Fibroblast of lung (primary cell): ENCODE data around the gene ATRNL1. TPM values are rescaled to one million over a fixed set of nuclear protein-coding genes. Genes with fewer than 3 reads are reported as not detected.

ENCODE experiments used
- DNase-seq, 2 donors: peaks; one replicate each; pipeline versions ENCODE4 v3.0.0 to v3.0.0-alpha.2; 2010; ENCODE audit warnings: low read depth in 2 of 2
- H2AFZ ChIP-seq: 2 replicates; pipeline ENCODE4 v1.5.1; 2012; ENCODE audit warnings: low read length, control low read depth, inconsistent platforms
- H3K27ac ChIP-seq: 2 replicates; pipeline ENCODE4 v1.5.1; 2011; ENCODE audit warnings: low read length, control low read depth; ENCODE audit not compliant: insufficient read depth
- H3K27me3 ChIP-seq: 2 replicates; pipeline ENCODE4 v1.5.1; 2011; ENCODE audit warnings: mild to moderate bottlenecking, low read length; ENCODE audit not compliant: control insufficient read depth, insufficient read depth
- H3K36me3 ChIP-seq: 2 replicates; pipeline ENCODE4 v1.5.1; 2011; ENCODE audit warnings: low read length; ENCODE audit not compliant: control insufficient read depth, insufficient read depth
- H3K4me1 ChIP-seq: 2 replicates; pipeline ENCODE4 v1.5.1; 2011; ENCODE audit warnings: low read length; ENCODE audit not compliant: control insufficient read depth, insufficient read depth; ENCODE audit errors: extremely low read depth
- H3K4me2 ChIP-seq: 2 replicates; pipeline ENCODE4 v1.5.1; 2011; ENCODE audit warnings: low read length, control low read depth; ENCODE audit not compliant: insufficient read depth; ENCODE audit errors: extremely low read depth
- H3K4me3 ChIP-seq, 4 experiments: fragments of 200-600 bp in 1 of 4; sonication (generic) in 1 of 4; replicated peaks in 1 of 4; 2 replicates each; pipeline ENCODE4 v1.5.1; 2011 to 2016; ENCODE audit warnings: low read length in 4 of 4, low read depth in 3 of 4, mild to moderate bottlenecking in 3 of 4, control low read depth in 2 of 4, inconsistent platforms in 1 of 4, mixed read lengths in 1 of 4; ENCODE audit not compliant: insufficient read depth in 1 of 4; ENCODE audit errors: control extremely low read depth in 1 of 4
- H3K79me2 ChIP-seq: 2 replicates; pipeline ENCODE4 v1.5.1; 2012; ENCODE audit warnings: mild to moderate bottlenecking, low read length, inconsistent platforms; ENCODE audit not compliant: control insufficient read depth, insufficient read depth
- H3K9ac ChIP-seq: 2 replicates; pipeline ENCODE4 v1.5.1; 2011; ENCODE audit warnings: mild to moderate bottlenecking, low read length, control low read depth; ENCODE audit not compliant: insufficient read depth
- H3K9me3 ChIP-seq: 2 replicates; pipeline ENCODE4 v1.5.1; 2012; ENCODE audit warnings: low read depth, low read length; ENCODE audit not compliant: control insufficient read depth, insufficient read depth
- H4K20me1 ChIP-seq: 2 replicates; pipeline ENCODE4 v1.5.1; 2011; ENCODE audit warnings: low read length; ENCODE audit not compliant: control insufficient read depth, insufficient read depth; ENCODE audit errors: extremely low read depth
- CTCF ChIP-seq, 2 donors: IDR thresholded peaks in 1 of 2; conservative IDR thresholded peaks in 1 of 2; 1 replicate in 1 of 2; 2 replicates in 1 of 2; pipeline ENCODE4 v1.5.1; 2011 to 2012; ENCODE audit warnings: low read length in 2 of 2, control low read depth in 1 of 2, inconsistent platforms in 1 of 2, low read depth in 1 of 2, mild to moderate bottlenecking in 1 of 2
- EZH2 ChIP-seq: IDR thresholded peaks from 2 replicates; pipeline ENCODE4 v1.5.1; 2012; ENCODE audit warnings: low read length, control low read depth, mild to moderate bottlenecking; ENCODE audit errors: missing control alignments
- polyA minus RNA-seq: library from RNA; depleted of rRNA, polyadenylated mRNA; stranded (reverse); fragments of >200 nt; gene quantifications from 2 replicates; pipeline ENCODE4 v1.2.3, GENCODE V29; 2011; ENCODE audit warnings: low replicate concordance
- polyA plus RNA-seq, 2 donors: library from polyadenylated mRNA; depleted of rRNA in 1 of 2; stranded (reverse) in 1 of 2; unstranded in 1 of 2; fragments of >200 nt; gene quantifications; 2 replicates each; pipeline ENCODE4 v1.2.1, GENCODE V29; 2011 to 2012; ENCODE audit warnings: missing spikeins in 1 of 2
- total RNA-seq: library from RNA; depleted of rRNA; stranded (reverse); fragments of >200 nt; gene quantifications from 2 replicates; pipeline ENCODE4 v1.2.1, GENCODE V29; 2014

ATRNL1 gene, protein sequence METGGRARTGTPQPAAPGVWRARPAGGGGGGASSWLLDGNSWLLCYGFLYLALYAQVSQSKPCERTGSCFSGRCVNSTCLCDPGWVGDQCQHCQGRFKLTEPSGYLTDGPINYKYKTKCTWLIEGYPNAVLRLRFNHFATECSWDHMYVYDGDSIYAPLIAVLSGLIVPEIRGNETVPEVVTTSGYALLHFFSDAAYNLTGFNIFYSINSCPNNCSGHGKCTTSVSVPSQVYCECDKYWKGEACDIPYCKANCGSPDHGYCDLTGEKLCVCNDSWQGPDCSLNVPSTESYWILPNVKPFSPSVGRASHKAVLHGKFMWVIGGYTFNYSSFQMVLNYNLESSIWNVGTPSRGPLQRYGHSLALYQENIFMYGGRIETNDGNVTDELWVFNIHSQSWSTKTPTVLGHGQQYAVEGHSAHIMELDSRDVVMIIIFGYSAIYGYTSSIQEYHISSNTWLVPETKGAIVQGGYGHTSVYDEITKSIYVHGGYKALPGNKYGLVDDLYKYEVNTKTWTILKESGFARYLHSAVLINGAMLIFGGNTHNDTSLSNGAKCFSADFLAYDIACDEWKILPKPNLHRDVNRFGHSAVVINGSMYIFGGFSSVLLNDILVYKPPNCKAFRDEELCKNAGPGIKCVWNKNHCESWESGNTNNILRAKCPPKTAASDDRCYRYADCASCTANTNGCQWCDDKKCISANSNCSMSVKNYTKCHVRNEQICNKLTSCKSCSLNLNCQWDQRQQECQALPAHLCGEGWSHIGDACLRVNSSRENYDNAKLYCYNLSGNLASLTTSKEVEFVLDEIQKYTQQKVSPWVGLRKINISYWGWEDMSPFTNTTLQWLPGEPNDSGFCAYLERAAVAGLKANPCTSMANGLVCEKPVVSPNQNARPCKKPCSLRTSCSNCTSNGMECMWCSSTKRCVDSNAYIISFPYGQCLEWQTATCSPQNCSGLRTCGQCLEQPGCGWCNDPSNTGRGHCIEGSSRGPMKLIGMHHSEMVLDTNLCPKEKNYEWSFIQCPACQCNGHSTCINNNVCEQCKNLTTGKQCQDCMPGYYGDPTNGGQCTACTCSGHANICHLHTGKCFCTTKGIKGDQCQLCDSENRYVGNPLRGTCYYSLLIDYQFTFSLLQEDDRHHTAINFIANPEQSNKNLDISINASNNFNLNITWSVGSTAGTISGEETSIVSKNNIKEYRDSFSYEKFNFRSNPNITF (N-terminal part only)
- total RNA-seq = 0.33 and 1.0 TPM in 2 replicates
- 0.28 and 0.33 TPM in 2 replicates for polyA plus RNA-seq
- 0.23 and 0.36 TPM in 2 replicates for polyA plus RNA-seq (2012)
- 0.78 TPM in 1 of 2 replicates, not detected in the other for polyA minus RNA-seq

- H3K4me2 ChIP-seq = peak within 1 kb of the TSS; percentile 79
- no peak within 1 kb of the TSS for H3K27ac ChIP-seq
- H3K9ac ChIP-seq = peak within 1 kb of the TSS; percentile 55
- TF ChIP-seq CTCF (conservative IDR thresholded peaks at IDR 0.05 in 1 of 2, IDR thresholded peaks at IDR 0.05 in 1 of 2; ENCODE audit: low read depth in 1 of 2, low read length in 2 of 2) (no peak), EZH2 (no peak)
- H3K4me3 ChIP-seq = peak within 1 kb of the TSS; percentile 48 to 70 (median 54)
- H2AFZ ChIP-seq = peak within 1 kb of the TSS; percentile 71
- H3K9me3 ChIP-seq = no peaks in the 10 kb centered on the region
- DNase-seq = peak; percentile 9 to 19
- H3K4me1 ChIP-seq = no peaks in the 10 kb centered on the region
- H3K27me3 ChIP-seq = peaks cover 5% of the 10 kb centered on the region
- no peaks in the 10 kb centered on the region for H3K79me2 ChIP-seq
- no peaks in the 10 kb centered on the region for H3K36me3 ChIP-seq
- no peaks in the 10 kb centered on the region for H4K20me1 ChIP-seq
Measured at GRCh38 chr10:115093286-115093775, at the start of gene ATRNL1. ATRNL1 (plus strand) TSS chr10:115093365; CDS start chr10:115093751, 386 bp downstream.

- no peak for DNase-seq
- Histone ChIP-seq H3K4me2 (no peak overlapping the region), H3K4me3 (no peak overlapping the region), H4K20me1 (no peaks in the 10 kb centered on the region), H3K9ac (no peak overlapping the region), H3K4me1 (no peaks in the 10 kb centered on the region), H3K27ac (no peak overlapping the region), H3K9me3 (no peaks in the 10 kb centered on the region), H3K79me2 (no peaks in the 10 kb centered on the region), H3K27me3 (no peaks in the 10 kb centered on the region), H2AFZ (no peak overlapping the region), H3K36me3 (no peaks in the 10 kb centered on the region)
- no peak for TF ChIP-seq CTCF (conservative IDR thresholded peaks at IDR 0.05 in 1 of 2, IDR thresholded peaks at IDR 0.05 in 1 of 2; ENCODE audit: low read depth in 1 of 2, low read length in 2 of 2)
- TF ChIP-seq EZH2 = no peak
Measured at GRCh38 chr10:115043719-115044118, 49.4 kb upstream of the ATRNL1 start.
